HCT116 (cell line): ENCODE measurements around the gene SLC38A3. TPM values are rescaled to one million over a fixed set of nuclear protein-coding genes. Genes with fewer than 3 reads are reported as not detected.

Experiments
- POLR2A ChIP-seq: IDR thresholded peaks from 2 replicates; pipeline ENCODE4 v1.7.0; 2011; ENCODE audit warnings: borderline replicate concordance; ENCODE audit not compliant: insufficient read depth, insufficient read length; ENCODE audit errors: extremely low read depth
- SRF ChIP-seq: IDR thresholded peaks from 2 replicates; pipeline ENCODE4 v1.6.1; 2012; ENCODE audit warnings: low read depth
- microRNA counts: library from miRNA; unstranded; fragments of <30 nt; microRNA quantifications from one replicate; lab custom pipeline; 2015
- microRNA-seq: library from miRNA; unstranded; fragments of <30 nt; microRNA quantifications from one replicate; pipeline ENCODE4, GENCODE V29; 2016; ENCODE audit warnings: borderline number of aligned reads
- total RNA-seq: library from RNA; stranded (reverse); gene quantifications from one replicate; pipeline ENCODE4 v1.2.1, GENCODE V29; 2021; ENCODE audit not compliant: unreplicated experiment

The SLC38A3 gene
- total RNA-seq, 1 experiment from 2014 or later: 3.1 TPM

GRCh38 chr3:50270422-50271224 lies 65.6 kb downstream of the SLC38A3 start (continued):
- TF ChIP-seq SRF (no peak), POLR2A (no peak)
- TF ChIP-seq, all 23 proteins: peak for 0

MicroRNAs encoded within 50 kb of the gene (microRNA counts, 767-probe panel; counts per million panel counts)
- microRNA hsa-miR-566 (lab: Ali Mortazavi, UCI): not detected

Small RNA genes within 50 kb of the gene (microRNA-seq; reads per million reads assigned to microRNA genes)
- gene MIR566 (not detected), gene MIR5787 (not detected)

Other genes with a start within 250 kb of the SLC38A3 start
- gene RBM5, start 116.4 kb upstream of the SLC38A3 start, total RNA-seq: 89.1 TPM
- 15.7 TPM for gene SEMA3F, start 49.9 kb upstream of the SLC38A3 start, total RNA-seq
- gene GNAT1, start 13.7 kb upstream of the SLC38A3 start, total RNA-seq: not detected
- gene GNAI2, start 30.9 kb downstream of the SLC38A3 start, total RNA-seq: 170 TPM
- gene SEMA3B, start 63.9 kb downstream of the SLC38A3 start, total RNA-seq: 46.2 TPM
- gene LSMEM2, start 73.8 kb downstream of the SLC38A3 start, total RNA-seq: not detected
- gene IFRD2, start 87.2 kb downstream of the SLC38A3 start, total RNA-seq: 146 TPM
- gene HYAL3, start 94.1 kb downstream of the SLC38A3 start, total RNA-seq: 10.3 TPM
- 21.3 TPM for gene NAA80, start 94.1 kb downstream of the SLC38A3 start, total RNA-seq
- 6.1 TPM for gene HYAL1, start 98.3 kb downstream of the SLC38A3 start, total RNA-seq
- gene HYAL2, start 117.5 kb downstream of the SLC38A3 start, total RNA-seq: 42.2 TPM
- gene TUSC2, start 123.0 kb downstream of the SLC38A3 start, total RNA-seq: 34.0 TPM
- gene RASSF1, start 135.6 kb downstream of the SLC38A3 start, total RNA-seq: 29.6 TPM
- 3.3 TPM for gene ZMYND10, start 140.5 kb downstream of the SLC38A3 start, total RNA-seq
- 35.4 TPM for gene NPRL2, start 145.5 kb downstream of the SLC38A3 start, total RNA-seq
- gene CYB561D2, start 145.6 kb downstream of the SLC38A3 start, total RNA-seq: 9.5 TPM
- 24.6 TPM for gene TMEM115, start 154.2 kb downstream of the SLC38A3 start, total RNA-seq